IMR-90 (cell line): ENCODE data around the gene RAPGEF3.

ENCODE experiments used
- CEBPB ChIP-seq: IDR thresholded peaks from 2 replicates; pipeline ENCODE4 v1.6.1; 2012; ENCODE audit warnings: low read depth, low read length, improper control_type of control experiment
- MAZ ChIP-seq: IDR thresholded peaks from 2 replicates; pipeline ENCODE4 v1.6.1; 2012; ENCODE audit warnings: low read depth, mild to moderate bottlenecking, low read length, improper control_type of control experiment, moderate library complexity, borderline replicate concordance
- MXI1 ChIP-seq: IDR thresholded peaks from 2 replicates; pipeline ENCODE4 v1.6.1; 2012; ENCODE audit warnings: low read depth, mild to moderate bottlenecking, low read length, moderate library complexity, borderline replicate concordance
- POLR2A ChIP-seq: IDR thresholded peaks from 2 replicates; pipeline ENCODE4 v1.6.1; 2012; ENCODE audit warnings: mild to moderate bottlenecking, low read depth, low read length
- RAD21 ChIP-seq: IDR thresholded peaks from 2 replicates; pipeline ENCODE4 v1.6.1; 2012; ENCODE audit warnings: low read length, improper control_type of control experiment
- RCOR1 ChIP-seq: IDR thresholded peaks from 2 replicates; pipeline ENCODE4 v1.6.1; 2012; ENCODE audit warnings: mild to moderate bottlenecking, low read length, improper control_type of control experiment; ENCODE audit not compliant: insufficient replicate concordance
- RFX5 ChIP-seq: IDR thresholded peaks from 2 replicates; pipeline ENCODE4 v1.8.0; 2012; ENCODE audit warnings: low read depth, mild to moderate bottlenecking, low read length, moderate library complexity
- SMC3 ChIP-seq: fragments of 150-350 bp; IDR thresholded peaks from 2 replicates; pipeline ENCODE4 v1.6.1; 2016; ENCODE audit warnings: low read depth, mild to moderate bottlenecking, antibody characterized with exemption, low read length, moderate library complexity
- USF2 ChIP-seq: fragments of 150-350 bp; IDR thresholded peaks from 2 replicates; pipeline ENCODE4 v1.6.1; 2017; ENCODE audit warnings: mild to moderate bottlenecking, antibody characterized with exemption, low read length, low read depth
- TF ChIP-seq, protein P1 (sequence below): conservative IDR thresholded peaks from 2 replicates; pipeline ENCODE4 v1.5.1; 2012; ENCODE audit warnings: mild to moderate bottlenecking, low read depth, low read length, improper control_type of control experiment

DNA sequence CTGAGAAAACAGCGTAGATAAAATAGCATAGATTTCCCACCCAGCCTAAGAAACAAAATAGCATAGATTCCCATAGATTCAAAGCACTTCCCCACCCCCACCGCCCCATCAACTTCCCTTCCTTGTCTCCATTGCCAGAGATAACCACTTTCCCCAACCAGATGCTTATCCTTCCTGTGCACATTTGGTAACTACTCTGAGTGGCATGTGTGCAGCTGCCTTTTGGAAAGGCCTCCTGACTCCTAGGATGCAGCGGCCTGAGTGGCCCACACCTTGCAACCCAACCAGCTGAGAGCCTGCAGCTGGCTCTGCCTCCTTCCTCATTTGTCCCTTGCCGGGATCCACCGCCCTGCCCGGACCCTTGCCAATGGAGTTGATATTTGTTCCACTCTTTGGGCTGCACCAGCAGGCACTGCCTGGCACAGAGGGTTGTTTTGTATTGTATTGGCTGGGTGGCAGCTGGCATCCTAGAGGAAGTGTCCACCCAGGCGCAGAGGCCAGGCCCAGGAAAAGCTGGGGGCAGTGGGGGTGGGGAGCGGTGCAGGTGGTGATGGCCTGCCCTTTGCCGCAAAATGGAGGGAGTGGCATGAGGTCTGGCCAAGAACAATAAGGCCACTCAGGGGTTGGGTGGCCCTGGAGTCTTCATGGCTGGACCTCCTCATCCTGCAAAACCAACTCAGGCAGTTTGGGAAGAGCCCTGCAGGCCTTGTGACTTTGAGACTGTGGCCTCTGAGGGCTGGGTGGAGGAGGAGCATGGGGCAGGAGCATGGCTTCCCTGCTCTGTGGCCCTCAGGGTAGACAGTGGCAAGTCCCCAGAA, 19.3 kb upstream of the RAPGEF3 start:
- TF ChIP-seq, protein P1, sequence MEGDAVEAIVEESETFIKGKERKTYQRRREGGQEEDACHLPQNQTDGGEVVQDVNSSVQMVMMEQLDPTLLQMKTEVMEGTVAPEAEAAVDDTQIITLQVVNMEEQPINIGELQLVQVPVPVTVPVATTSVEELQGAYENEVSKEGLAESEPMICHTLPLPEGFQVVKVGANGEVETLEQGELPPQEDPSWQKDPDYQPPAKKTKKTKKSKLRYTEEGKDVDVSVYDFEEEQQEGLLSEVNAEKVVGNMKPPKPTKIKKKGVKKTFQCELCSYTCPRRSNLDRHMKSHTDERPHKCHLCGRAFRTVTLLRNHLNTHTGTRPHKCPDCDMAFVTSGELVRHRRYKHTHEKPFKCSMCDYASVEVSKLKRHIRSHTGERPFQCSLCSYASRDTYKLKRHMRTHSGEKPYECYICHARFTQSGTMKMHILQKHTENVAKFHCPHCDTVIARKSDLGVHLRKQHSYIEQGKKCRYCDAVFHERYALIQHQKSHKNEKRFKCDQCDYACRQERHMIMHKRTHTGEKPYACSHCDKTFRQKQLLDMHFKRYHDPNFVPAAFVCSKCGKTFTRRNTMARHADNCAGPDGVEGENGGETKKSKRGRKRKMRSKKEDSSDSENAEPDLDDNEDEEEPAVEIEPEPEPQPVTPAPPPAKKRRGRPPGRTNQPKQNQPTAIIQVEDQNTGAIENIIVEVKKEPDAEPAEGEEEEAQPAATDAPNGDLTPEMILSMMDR: no peak
- TF ChIP-seq MXI1 (no peak), RAD21 (no peak), RCOR1 (no peak), MAZ (no peak), POLR2A (no peak), USF2 (no peak), RFX5 (no peak), CEBPB (no peak), SMC3 (no peak)
